HG03521 (cell line): ENCODE data around the gene GPAT3.
A peak's percentile ranks its signal among the peaks of the same experiment; 100 is the strongest.

Experiments used
- ATAC-seq: cut with Tn5 transposase; IDR thresholded peaks from one replicate; pipeline ENCODE4 v1.9.1; 2021; ENCODE audit warnings: mild to moderate bottlenecking, moderate library complexity; ENCODE audit not compliant: unreplicated experiment

GPAT3 gene

DNA sequence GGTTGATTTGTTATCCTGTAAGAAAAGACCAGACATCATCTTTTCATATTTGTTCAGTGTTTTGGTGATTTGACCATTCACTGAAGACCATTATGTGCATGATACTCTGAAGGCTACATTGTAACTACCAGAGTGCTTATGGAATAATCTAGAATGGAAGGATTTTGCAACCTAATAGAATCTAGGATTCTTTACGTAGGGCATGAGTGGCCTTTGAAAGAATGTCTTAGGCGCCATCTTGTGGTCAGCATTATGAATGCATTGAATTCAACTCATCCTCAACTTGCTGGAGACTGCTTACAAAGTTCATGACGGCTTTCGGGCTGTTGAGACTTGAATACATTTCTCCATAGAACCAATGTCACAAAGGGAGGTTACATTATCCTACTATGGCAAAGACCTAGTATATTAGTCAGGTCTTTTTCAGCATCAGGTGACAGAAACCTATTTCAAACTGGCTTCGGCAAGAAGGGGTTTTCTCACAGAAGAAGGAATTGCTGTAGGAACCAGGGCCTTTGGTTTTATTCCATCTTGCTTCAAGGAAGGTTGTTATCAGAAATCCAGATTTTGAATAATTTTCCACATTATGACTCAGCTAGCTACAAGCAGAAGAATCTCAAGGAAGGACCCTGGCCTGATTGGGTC is 104.1 kb downstream of the GPAT3 start:
- peak; percentile 45 for ATAC-seq

DNA sequence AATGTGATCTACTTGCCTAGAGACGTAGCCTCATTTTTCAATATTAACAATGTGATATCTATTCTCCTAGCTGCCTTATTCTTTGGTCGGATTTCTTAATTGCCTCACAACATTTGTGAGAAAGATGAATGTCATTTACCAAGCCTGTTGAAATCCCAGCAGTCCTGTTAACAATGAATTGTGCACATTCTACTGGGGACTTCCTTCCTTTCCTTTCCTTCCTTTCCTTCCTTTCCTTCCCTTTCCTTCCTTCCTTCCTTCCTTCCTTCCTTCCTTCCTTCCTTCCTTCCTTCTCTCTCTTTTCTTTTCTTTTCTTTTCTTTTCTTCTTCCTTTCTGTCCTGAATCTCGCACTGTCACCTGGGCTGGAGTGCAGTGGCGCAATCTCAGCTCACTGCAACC is 107.1 kb downstream of the GPAT3 start:
- no peak for ATAC-seq

DNA sequence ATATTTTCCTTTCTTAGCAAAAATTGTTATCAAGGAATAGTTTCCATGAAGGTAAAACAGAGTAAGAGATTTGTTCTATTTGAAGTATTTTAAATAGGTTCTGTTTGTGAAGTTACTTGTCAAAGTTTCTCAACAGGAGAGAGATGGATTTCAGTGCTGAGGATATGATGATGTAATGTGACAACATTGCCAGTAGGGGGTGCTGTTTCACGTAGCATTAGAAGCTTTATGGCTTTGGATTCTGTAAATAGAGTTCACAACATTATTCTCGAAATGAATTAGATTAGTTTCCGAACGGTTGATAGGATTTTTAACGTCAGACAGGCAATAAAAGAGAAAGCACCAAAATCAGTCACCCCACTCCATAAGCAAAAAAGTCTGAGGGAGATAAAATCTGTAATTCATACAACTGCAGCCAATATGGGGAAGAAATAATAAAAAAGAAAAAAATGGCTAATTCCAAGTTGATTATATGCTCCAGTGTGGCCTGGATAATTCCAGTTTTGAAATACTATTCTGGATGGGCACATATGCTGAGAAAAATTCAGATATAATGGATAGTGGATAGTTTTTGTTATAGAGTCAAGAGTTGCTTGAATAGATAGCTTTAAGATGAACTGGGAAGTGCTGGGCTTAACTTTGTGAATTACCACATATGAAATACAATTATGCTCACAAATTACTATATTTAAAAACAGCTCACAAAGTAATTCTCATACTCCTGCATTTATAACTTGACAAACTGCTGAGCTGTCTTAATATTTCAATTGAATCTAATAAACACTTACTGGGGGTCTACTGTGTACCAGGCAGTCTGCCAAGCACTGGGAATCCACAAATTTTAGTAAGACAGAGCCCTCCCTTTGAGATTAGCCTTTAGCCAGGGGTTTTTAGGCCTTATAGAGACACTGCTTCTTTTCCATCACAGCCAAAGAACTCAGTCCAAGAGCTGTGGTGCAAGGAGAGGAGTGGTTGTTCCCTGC is 109.1 kb downstream of the GPAT3 start:
- ATAC-seq: no peak

DNA sequence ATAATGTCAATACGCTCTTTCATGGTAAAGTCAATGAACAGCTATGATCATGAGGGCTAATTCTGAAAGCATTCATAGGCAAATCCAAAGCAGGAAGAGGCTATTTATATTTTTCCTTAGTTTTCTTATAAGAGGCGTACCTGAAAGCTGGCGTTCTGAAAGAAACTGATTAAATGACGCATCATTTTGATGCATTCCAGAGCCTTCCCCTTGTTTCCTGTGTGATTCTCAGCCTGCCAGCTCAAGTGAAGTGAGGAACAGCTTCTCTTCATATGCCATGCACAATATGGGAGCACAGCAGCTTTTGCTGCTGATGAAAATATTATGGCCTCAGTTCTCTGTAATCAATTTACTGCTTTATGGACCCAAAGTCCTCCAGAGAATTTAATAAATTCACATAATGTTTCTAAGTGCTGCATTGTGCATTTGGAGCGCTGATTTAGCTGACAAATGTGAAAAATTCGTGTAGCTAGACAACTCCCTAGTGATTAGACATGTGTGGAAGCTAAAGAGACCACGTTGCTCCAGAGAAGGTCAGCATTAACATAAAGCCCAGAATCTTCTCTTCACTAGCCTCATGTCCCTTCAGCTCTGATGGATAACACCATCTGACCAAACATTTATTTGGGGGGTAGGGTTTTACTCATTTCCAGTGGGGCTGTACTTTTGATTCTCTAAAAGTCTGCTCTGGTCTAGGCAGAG is 110.8 kb downstream of the GPAT3 start:
- no peak for ATAC-seq

DNA sequence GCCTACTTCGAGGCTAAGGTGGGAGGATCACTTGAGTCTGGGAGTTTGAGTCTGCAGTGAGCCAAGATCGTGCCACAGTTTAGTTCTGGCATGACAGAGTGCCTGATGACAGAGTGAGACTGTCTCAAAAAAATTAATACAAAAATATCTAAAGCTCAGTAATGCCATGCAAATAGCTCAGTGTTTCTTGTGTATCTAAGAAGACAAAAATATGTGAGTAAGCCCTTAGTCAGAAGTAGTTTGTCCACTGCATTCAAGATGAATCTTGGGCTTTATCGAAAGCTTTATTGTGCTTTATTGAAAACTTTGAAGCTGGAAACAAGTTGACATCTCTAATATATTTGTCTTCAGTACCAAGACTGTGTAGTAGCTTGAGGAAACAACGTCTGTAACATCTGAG is 115.9 kb downstream of the GPAT3 start:
- ATAC-seq: no peak
